CD4-positive, alpha-beta T cell treated with Interleukin-21 for 1 hour (primary cell): ENCODE data around the gene MRPL50.
A peak's percentile ranks its signal among the peaks of the same experiment; 100 is the strongest.

Experiments used
- DNase-seq: peaks from one replicate; pipeline ENCODE4 v3.0.0-alpha.2; 2020

Gene MRPL50

DNA sequence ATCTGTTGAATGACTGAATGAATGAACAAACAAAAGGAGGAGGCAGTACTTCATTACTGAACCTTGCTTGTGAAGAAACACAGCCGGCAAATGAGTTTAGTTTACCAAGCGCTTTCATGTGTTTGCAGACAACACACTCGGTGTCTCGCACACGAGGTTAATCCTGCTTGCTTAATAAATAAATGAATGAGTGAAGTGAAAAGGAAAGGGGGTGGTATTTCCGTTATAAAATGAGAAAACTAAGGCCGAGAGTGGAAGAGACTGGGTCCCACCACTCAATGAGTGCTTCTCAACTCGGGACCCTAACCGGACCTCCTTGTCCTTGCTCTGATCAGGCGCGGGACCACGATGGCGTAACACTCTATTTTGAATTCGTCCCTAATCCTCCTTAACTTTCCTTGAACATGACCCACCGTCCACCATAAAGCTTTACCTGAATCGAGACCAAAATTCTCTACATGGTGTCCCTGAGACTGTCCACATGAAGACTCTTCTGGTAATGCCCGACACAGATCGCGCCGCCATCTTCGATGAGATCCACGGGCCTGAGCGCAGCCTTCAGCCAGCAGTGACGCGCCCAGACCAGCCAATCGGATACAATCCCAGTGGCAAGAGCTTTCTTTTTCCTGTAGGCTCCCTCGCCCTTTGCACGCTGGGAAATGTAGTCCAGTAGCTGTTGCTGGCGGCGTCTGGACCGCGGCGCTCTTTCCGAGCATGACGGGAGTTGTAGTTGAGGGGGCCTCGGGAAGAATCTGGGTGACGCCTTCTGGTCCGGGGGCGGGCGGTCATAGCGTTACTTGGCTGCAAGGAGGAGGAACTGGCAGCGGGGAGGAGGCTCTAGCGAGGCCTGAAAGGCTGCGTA is at the start of gene MRPL50, which contains the start of gene ZNF189:
MRPL50 (minus strand) TSS at position 551 of the 862 bp plus-strand sequence; CDS start at position 525, 26 bp downstream.
ZNF189 (plus strand) TSS at position 784 of the 862 bp plus-strand sequence. CDS start 306 bp downstream, outside the sequence.
- DNase-seq: peak; percentile 99

DNA sequence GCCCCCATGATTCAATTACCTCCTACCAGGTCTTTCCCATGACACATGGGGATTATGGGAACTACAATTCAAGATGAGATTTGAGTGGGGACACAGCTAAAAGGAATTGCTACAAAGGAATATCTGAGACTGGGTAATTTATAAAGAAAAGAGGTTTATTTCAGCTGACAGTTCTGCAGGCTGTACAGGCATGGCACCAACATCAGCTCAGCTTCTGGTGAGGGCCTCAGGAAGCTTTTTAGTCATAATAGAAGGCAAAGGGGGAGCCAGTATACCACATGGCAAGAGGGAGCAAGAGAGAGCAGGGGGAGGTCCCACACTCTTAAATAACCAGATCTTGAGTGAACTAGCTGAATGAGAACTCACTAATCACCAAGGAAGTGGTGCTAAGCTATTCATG is 48.3 kb upstream of the MRPL50 start:
- DNase-seq: no peak

DNA sequence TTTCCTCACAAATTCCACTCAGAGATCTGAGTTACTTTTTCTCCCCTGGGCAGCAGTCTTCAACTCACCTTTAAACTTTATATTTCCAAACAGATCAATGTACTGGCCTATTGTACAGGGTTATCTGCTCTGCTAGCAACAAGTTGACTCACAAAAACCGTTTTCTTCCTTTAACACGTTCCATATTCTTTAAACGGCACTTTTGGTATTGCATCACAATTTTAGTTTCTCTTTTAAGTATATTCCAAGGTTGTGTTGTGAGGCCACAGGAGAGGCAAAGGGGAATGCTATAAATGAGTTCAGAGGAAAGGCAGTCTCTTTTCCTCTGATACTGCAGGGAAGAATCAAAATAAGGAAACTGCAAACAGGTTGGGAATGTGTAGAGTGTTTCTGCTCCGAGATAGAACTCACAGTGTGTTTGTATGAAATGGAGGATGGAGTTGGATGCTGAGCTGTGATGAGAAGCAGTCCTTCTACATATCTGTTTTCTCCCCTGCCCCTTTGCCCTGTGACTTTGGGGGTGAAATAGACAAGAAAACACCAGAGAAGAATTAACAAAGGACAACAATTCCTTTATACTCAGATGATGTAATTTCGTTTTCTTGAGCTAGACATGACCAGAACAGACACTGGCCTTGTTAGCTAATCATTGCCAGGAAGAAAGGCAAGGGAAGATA is 47.1 kb upstream of the MRPL50 start:
- DNase-seq: no peak

DNA sequence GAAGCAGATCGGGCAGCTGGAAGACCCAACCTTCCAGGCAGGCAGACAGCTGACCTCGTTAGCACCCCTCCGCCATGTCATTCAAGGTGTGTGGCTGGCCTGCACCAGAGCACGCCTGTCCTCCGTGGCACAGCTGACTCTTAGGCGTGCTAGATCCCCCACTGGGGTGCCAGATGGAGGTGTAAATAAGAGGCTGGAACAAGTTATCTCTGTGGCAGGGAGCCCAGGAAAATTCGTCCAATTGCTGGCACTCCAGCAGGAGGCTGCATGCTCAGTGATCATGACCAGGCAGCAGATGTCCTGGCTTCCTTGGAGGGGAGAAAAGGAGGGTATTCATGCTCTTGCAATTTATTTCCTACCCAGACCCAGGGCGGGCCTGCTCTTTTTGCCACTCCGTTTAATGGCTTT is 45.0 kb upstream of the MRPL50 start:
- DNase-seq: no peak

DNA sequence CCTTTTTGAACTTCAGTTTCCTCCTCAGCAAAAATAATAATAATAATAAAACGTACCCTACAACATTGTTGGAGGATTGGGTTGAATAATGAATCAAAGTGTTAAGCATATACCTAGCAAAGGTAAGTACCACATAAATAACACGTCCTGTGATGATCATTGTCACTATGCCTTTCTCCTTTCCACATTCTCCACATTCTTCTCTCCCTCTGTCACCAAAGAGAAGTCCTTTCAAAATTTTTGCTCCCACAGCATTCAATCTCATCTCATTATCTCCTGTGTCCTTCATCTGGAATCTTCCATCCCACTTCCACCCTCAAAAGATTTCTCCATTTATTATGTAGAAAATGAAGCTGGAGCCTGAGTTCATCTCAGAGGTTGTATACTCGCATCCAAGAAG is 44.3 kb upstream of the MRPL50 start:
- DNase-seq: no peak

DNA sequence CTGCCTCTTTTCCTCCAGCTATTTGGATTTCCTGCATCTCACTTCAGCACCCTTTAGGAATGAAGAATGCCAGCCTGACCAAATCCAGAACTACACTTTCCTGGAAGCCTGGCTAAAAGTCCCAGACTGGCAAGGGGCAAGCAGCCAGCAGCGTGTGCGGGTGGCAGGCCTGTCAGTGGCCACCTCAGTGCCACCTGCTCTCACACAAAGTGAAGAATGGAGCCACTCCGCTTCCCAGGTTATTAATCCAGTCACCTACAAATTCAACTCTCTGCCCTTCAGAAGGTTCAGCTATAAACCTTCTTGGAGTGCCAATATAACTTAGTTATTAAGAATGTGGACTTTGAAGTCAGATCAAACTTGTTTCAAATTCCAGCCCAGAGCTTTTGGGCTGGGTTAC is 43.9 kb upstream of the MRPL50 start:
- DNase-seq: no peak

DNA sequence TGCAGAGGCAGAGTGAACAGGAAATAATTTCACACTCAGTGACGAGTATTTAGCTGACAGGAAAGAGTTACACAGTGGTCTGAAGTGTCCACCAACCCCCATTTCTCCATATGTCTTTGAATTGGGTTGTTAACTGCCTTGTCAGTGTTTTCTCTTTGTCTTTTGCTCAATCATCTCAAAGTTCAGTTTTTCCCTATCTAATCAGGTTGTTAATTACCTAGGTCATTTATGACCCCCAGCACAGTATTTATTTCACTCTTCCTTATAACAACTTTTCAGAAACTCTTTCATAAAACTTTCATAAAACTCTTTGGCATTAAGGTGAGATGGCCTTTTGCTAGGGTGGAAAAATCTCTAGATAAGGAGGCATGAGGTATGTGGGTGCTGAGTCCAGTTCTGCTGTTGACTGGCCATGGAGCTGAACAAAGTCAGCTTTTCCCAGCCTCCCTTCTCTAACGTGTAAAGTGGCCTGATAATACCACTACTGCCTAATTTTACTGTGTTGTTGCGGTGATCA is 42.4 kb upstream of the MRPL50 start:
- DNase-seq: no peak

DNA sequence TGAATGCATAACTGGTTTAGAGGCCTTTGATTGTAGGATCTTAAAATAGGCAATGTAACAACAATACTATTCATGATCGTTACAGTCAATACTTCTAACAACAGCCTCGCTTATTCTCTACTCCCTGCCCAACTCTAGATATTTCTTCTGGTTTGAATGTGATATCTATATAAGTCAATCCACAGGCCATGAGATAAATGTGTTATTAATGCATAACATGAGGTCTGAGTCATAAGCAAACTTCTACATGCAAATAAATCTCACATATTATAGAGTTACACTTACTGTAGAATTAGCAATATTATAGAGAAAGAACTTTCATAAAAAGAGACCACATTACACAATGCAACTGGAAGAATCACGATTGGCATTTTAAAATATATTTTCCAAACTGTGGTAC is 40.1 kb upstream of the MRPL50 start:
- no peak for DNase-seq

DNA sequence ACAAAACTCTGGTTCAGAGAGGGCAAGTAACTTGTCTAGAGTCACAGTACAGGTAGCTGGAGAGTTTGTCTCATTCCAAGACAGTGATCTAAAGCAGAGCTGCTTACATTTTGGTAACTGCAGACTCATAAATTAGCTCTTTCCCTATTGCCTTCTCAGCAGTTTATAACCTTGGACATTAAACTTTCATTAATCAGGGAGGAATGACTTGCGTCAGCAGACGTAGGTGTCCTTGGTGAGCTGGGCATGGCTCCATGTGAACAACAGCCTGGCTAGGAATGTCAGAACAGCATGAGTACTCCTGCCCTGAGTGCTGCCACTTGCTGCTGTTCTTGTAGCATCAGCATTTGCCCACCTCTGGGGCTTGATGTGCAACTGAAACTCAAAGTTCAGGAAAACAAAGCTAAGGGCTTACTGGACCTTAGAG is 39.4 kb upstream of the MRPL50 start:
- no peak for DNase-seq

DNA sequence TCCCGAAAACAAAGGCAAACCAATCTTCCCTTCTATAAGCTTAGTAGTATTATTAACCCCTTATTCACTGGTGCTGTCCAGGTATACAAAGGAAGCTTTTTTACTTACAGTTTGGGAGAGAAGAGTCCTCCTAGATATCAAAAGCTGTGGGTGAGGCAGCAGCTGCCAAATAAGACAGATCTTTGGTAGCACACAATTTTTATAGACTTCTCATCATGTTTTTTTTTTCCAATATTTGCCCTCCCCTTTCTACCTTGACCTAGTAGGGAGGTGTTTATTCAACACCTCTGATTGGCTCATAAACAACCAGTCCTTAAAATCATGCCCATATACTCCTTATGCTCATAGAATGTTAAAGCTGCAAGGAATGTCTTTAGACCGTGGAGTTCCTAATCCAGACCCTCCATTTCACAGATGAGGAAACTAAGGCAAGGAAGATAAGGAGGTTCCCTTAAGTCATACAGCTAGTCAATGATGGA is 37.2 kb upstream of the MRPL50 start, which contains the start of gene ALDOB:
ALDOB (minus strand) TSS at position 174 of the 479 bp plus-strand sequence. CDS start 4,887 bp downstream, outside the sequence.
- no peak for DNase-seq

DNA sequence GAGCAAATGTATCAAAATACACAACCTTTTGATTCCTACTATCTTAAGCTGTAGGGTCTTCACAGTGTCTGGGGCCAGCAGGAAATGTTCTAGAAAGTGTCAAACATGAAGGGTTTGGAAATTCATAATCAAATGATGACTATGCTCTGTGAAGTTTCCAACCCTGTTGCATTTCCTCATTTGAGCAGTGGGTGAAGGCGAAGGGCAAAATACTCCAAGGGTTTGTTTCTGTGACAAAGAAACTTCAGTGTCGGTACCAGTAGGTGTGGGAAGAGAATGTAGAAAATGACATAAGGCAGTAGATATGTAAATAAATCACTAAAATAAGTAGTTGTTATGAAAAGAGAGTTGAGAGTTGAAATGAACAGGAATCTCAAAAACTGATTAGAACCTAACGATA is 36.6 kb upstream of the MRPL50 start:
- no peak for DNase-seq

DNA sequence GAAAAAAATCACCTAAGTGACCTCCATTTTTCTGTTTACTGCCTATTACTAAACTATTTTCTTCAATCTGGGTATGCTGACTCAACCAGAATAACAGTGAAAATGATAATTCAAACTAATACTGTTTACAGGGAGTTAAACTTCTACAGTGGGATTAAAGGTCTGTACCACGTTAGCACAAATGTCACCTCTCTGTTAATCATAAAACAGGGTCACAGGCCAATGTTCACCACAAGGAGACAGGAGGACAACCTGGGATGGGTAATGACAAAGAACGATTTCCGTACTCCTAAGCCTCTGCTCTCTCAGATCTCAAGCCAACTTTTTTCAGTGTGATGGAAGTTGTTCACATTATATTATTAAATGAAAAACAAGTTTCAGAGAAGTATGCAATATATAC is 34.8 kb upstream of the MRPL50 start:
- DNase-seq: no peak

DNA sequence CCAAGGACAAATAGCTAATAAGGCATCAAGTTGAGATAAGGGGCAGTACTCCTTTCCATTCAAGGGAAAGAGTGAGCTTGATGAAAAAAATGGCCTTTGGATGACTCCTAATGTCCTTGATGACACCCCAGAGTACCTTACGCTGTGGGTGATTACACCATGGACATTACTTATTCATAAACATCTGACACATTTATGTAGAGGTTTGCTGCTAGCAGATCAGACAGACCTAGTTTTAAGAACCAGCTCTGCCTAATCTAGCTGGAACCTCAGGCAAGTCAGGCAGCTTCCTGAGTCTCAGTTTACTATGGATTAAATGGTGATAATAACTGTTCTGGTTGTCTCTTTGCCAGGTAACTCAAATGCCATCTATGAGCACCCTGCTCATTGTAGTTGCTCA is 34.3 kb upstream of the MRPL50 start:
- no peak for DNase-seq

DNA sequence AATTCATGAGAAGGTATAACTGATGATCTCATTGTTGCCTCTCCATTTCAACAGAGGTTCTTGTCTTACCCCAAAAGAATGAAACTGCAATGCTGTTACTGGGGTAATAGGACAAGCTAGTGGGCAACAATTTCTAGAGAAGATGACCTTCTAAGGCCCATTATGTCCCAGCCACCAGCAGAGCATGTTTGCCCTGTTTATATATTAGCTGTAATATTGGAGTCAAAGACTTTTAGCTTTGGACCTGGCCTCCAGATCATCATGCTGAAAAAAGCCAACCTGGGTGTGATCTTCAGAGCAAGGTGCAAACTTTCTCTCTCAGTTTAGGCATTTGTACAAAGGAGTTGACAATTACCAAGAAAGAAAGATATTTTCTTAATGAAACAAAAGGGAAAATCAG is 33.8 kb upstream of the MRPL50 start:
- DNase-seq: no peak

DNA sequence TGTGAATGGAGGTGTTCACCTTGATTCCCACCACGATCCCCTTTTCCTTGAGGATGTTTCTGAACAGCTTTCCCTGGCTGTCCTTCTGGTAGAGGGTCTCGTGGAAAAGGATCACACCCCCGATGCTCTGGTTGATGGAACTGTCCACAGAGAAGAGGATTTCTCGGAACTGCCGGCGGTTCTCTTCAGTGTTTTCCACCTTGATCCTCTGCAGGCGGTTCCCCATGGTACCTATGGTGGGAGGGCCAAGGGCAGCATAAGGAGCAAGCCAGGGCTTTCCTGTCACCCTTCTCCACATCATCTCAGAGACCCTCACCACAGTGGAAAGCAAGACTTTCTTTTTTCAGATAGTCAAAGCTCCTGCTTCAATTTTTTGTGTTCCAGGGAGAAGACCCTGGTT is 31.3 kb upstream of the MRPL50 start:
- DNase-seq: no peak

DNA sequence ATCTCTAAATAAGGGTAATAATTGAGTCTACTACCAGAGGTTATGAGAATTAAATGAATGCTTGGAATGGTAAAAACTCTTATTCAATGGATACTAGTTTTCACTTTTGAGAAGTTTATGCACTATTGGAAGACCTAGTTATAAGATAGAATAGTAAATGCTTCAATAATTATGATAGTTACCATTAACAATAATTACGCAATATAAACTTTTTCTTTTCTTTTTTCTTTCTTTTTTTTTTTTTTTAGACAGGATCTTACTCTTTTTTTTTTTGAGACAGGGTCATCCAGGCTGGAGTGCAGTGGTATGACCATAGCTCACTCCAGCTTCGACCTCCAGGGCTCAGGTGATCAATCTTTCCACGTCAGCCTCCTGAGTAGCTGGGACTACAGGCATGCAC is 30.5 kb upstream of the MRPL50 start:
- no peak for DNase-seq

DNA sequence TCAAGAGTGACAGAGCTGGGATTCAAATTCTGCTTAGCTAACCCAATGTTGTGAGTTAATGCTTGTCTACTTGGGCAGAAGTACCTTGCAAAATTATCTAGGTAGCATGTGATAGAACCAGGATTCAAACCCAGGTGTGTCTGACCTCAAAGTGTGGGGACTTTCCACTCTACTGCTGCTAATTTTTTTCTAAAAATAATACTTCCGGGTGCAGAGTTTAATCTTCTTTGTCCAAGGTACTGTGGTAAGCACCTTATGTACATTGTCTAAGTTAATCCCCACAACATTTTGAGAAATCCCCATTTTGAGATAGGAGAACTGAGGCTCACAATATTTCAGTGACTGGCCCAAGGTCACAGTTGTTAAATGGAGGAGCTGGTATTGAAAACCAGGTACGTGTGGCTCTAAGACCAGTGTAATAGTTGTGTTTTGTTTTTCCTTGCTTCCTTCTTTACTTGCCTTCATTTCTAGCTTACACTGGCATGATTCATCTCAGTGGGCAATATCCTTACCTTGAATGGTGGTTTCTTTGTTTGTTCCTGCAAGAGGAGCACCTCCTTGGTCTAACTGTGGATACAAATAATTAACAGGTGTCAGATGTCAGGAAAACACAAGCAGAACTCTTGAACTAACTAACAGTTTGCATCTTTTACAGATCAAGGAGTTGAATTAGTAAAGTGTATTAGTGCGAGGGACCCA is 29.7 kb upstream of the MRPL50 start:
- no peak for DNase-seq

DNA sequence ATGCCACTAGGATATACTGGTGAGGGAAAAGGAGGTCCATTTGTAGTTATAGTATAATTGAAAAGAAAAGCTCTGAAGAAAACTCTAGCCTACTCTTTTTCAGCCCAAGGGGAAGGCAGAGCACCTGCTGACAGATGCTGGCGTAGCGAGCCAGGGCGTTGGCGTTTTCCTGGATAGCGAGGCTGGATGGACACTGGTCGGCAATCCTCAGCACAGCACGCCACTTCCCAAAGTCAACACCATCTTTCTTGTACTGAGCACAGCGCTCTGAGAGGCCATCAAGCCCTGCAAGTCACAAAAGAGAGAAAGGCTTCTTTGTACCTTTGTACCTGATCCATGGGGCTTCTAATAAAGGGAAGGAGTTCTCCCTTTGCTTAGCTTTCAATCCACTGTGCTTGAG is 28.9 kb upstream of the MRPL50 start:
- DNase-seq: no peak

DNA sequence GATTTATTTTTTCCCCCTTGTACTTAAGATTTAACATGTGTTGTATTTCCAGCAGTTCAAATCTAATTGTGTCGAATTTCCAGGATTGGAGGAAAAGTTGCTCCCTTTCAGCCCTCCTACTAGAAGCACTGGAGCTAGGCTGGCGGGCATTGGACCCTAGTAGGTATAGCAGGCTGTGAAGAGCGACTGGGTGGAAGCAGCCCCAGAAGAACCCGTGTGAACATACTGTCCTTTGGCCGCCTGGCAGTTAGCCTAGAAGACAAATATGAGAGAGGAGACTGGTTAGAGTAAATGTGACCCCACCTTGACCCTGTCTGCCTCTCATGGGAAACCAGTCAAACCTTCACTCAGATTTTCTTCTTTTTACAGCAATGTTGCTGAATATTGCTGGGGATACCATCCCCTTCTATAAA is 23.2 kb upstream of the MRPL50 start:
- no peak for DNase-seq

DNA sequence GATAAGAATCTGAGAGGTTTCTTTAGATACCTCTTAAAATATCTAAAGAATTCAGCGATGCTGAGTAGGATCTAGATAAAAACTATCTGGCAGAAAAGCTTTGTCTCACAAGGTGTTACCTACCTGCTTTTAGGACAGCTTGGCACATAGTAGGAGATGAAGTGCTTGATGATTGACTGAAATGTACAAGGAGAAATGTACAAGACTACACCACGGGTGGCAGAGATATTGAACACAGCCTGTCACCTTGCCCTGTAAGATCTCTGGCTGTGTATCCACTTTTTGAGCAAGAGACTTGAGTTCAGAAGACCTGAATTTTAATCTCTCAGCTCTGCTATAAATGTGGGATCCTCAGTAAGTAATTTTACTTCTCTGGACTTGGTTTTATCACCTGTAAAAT is 21.4 kb upstream of the MRPL50 start:
- DNase-seq: no peak

DNA sequence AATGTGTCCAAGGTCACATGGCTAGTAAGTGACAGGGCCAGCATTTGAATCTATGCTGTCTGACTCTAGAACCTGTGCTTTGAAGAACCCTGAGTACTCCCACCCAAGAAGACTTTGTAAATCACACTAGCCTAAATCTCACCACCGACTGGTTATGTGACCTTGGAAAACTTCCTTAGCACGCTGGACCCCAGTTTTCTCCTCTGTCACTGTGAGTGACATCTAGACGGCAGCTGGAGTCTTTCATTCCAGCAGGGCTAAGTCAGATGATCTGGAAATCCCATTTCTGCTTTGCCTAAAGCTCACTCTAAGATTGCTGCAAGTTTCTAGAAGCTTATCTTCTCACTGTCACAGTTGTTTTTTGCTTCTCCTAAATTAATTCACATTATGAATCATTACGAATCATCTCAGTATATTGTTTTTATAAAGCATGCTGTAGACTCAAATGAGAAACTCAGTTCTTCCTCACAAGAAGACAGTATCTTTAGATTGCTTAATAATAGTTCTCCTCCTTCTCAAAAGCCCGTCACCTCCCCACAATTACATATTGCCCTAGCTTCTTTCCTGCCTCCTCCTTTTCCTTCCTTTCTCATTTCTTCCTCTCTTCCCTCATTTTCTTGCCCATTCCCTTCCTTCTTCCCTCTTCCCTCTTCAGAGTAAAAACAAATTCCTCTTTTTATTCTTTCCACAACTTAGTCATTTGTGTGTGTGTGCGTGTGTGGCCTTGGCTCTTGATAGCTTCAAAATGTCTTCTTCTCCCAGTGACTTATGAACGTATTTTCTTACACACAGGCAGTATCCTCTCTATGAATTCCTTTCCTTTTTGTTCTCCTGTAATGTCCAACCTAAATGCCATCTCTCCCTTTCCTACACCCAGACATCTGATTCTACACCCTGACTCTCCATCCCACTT is 20.4 kb upstream of the MRPL50 start:
- no peak for DNase-seq

DNA sequence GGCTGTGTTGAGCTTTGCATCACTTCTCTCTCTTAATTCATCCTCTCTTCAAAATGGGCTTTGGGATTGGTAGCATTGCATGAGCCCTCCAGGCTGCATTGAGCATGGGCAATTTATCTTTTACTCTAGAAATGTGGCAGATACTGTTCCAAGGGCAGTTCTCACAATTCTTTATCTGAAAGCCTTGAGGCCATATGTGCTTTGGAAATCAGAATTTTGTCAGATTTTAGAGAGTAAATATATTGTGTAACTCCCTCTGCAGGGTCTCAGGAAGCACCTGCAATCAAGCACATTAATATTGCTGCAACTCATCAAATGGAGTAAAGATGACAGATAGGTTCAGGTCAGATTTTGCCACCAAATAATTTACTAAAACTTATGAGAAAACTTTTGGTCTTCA is 19.6 kb upstream of the MRPL50 start:
- no peak for DNase-seq
